HG03439 (cell line): ENCODE data around the gene ERP44.
"Not testable (repeated sequence)": the region's sequence is repeated elsewhere in the genome, so short reads cannot be mapped to it uniquely, and the experiment has no call there.

ENCODE experiments used
- ATAC-seq: cut with Tn5 transposase; IDR thresholded peaks from one replicate; pipeline ENCODE4 v1.9.1; 2021; ENCODE audit warnings: mild to moderate bottlenecking, moderate library complexity; ENCODE audit not compliant: unreplicated experiment

ERP44 gene

GRCh38 chr9:100101608-100102007 is 2.8 kb upstream of the ERP44 start:
- ATAC-seq = no peak

GRCh38 chr9:100100146-100100667 is 1.4 kb upstream of the ERP44 start:
- ATAC-seq = no peak

GRCh38 chr9:100099722-100100042 is 882 bp upstream of the ERP44 start:
- ATAC-seq = peak; percentile 4

GRCh38 chr9:100098046-100098886 is 534 bp downstream of the ERP44 start:
- peak; percentile 14 for ATAC-seq

- no peak for ATAC-seq
Observed at GRCh38 chr9:100096378-100096916, 2.4 kb downstream of the ERP44 start.

- not testable (repeated sequence) for ATAC-seq
Observed at GRCh38 chr9:100094411-100094810, 4.4 kb downstream of the ERP44 start.

- no peak for ATAC-seq
Observed at GRCh38 chr9:100092066-100092465, 6.7 kb downstream of the ERP44 start.

- ATAC-seq = no peak
Observed at GRCh38 chr9:100091650-100092049, 7.2 kb downstream of the ERP44 start.

GRCh38 chr9:100090880-100091279 is 7.9 kb downstream of the ERP44 start:
- no peak for ATAC-seq

- ATAC-seq = no peak
Observed at GRCh38 chr9:100088202-100088601, 10.6 kb downstream of the ERP44 start.

- no peak for ATAC-seq
Observed at GRCh38 chr9:100087218-100087617, 11.6 kb downstream of the ERP44 start.

GRCh38 chr9:100086097-100086635 is 12.6 kb downstream of the ERP44 start:
- no peak for ATAC-seq

- ATAC-seq = peak; percentile 80
Observed at GRCh38 chr9:100084734-100085133, 14.1 kb downstream of the ERP44 start.

- ATAC-seq = peak; percentile 60
Observed at GRCh38 chr9:100084128-100084453, 14.7 kb downstream of the ERP44 start.

GRCh38 chr9:100083448-100084127 is 15.2 kb downstream of the ERP44 start:
- peak; percentile 40 for ATAC-seq

- no peak for ATAC-seq
Observed at GRCh38 chr9:100082782-100083181, 16.0 kb downstream of the ERP44 start.

- ATAC-seq = not testable (repeated sequence)
Observed at GRCh38 chr9:100076256-100076655, 22.5 kb downstream of the ERP44 start.

GRCh38 chr9:100074989-100075388 is 23.8 kb downstream of the ERP44 start:
- ATAC-seq = no peak

- no peak for ATAC-seq
Observed at GRCh38 chr9:100074093-100074492, 24.7 kb downstream of the ERP44 start.

GRCh38 chr9:100072805-100073204 is 26.0 kb downstream of the ERP44 start:
- no peak for ATAC-seq

GRCh38 chr9:100071271-100071670 is 27.5 kb downstream of the ERP44 start:
- no peak for ATAC-seq
